Parathyroid adenoma (tissue), 2 donors: ENCODE results near the gene ARSD.
"Not testable (repeated sequence)": the region's sequence is repeated elsewhere in the genome, so short reads cannot be mapped to it uniquely, and the experiment has no call there.

Experiments
- H2AFZ ChIP-seq: fragments of 300-600 bp; sonication (generic); one replicate; pipeline ENCODE4 v1.7.0; 2017; ENCODE audit warnings: antibody characterized with exemption, mild to moderate bottlenecking
- H3K27ac ChIP-seq: fragments of 300-600 bp; sonication (generic); one replicate; pipeline ENCODE4 v1.7.0; 2017
- H3K27me3 ChIP-seq: fragments of 300-600 bp; sonication (generic); one replicate; pipeline ENCODE4 v1.7.0; 2017; ENCODE audit warnings: low read length; ENCODE audit not compliant: control insufficient read depth, insufficient read depth
- H3K36me3 ChIP-seq: fragments of 300-600 bp; sonication (generic); one replicate; pipeline ENCODE4 v1.7.0; 2017; ENCODE audit warnings: low read length; ENCODE audit not compliant: control insufficient read depth, insufficient read depth
- H3K4me1 ChIP-seq: fragments of 300-600 bp; sonication (generic); one replicate; pipeline ENCODE4 v1.7.0; 2017; ENCODE audit warnings: control low read depth
- H3K4me2 ChIP-seq: fragments of 300-600 bp; sonication (generic); one replicate; pipeline ENCODE4 v1.7.0; 2017; ENCODE audit warnings: low read length
- H3K4me3 ChIP-seq: fragments of 300-600 bp; sonication (generic); one replicate; pipeline ENCODE4 v1.7.0; 2017; ENCODE audit warnings: low read depth, low read length
- H3K79me2 ChIP-seq: fragments of 300-600 bp; sonication (generic); one replicate; pipeline ENCODE4 v1.7.0; 2017; ENCODE audit warnings: control low read depth
- H3K9ac ChIP-seq: fragments of 300-600 bp; sonication (generic); one replicate; pipeline ENCODE4 v1.7.0; 2017; ENCODE audit warnings: mild to moderate bottlenecking
- H3K9me3 ChIP-seq: fragments of 300-600 bp; sonication (generic); one replicate; pipeline ENCODE4 v1.7.0; 2017; ENCODE audit warnings: low read length; ENCODE audit not compliant: control insufficient read depth
- CTCF ChIP-seq: fragments of 300-600 bp; sonication (generic); IDR thresholded peaks from one replicate; pipeline ENCODE4 v1.7.0; 2017; ENCODE audit warnings: antibody characterized with exemption, mild to moderate bottlenecking
- donor health status: primary hyperparathyroidism.

ARSD gene

DNA sequence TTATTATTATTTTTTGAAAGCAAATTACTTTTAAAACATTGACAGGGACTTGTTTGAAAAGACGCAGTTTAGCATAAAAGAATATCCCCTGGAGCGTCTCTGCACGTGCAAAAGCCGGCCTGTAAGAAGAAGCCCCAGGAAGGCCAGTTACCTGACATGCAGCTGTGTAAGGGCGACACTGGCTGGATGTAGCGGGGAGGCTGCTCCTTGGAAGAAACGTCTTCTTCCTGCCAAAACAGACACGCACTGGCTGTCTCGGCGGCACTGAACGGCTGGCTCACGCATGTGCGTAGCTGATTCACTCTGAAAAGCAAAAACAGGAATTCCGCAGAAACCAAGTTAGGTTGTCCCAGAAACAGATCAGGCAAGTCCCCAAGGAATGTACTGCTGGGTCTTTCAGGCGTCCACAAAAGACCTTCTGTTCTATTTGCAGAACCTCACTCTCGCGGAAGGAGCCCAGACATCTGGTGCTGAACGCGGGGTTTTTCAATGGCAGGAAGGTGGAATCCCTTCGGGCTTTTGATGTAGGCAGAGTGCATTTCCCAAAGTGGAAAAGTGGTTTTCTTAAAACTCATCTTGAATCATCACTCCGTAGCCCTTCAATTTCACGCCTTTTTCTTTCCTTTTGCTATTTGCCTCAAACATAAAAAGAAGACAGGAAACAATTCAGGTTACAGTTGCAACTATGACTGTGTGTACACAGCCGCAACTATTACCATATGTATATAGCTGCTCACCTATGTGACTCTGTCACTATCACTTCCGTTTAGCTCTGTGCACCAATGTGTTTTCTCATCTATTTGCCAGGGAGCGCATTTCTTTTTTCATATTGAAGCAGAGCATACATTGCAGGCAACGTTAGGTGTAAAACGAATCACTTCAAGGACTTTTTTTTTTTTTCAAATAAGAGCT is 39.1 kb upstream of the ARSD start:
- H3K4me2 ChIP-seq = peak overlapping the region; percentile 40
- no peak overlapping the region for H3K9ac ChIP-seq
- no peak overlapping the region for H3K27ac ChIP-seq
- no peaks in the 10 kb centered on the region for H3K9me3 ChIP-seq
- H3K4me3 ChIP-seq = no peak overlapping the region
- no peaks in the 10 kb centered on the region for H3K4me1 ChIP-seq
- no peaks in the 10 kb centered on the region for H3K27me3 ChIP-seq
- H3K79me2 ChIP-seq = no peaks in the 10 kb centered on the region
- no peak overlapping the region for H2AFZ ChIP-seq
- no peak for TF ChIP-seq CTCF
- no peaks in the 10 kb centered on the region for H3K36me3 ChIP-seq

- no peak for TF ChIP-seq CTCF
- H3K9ac ChIP-seq = no peak overlapping the region
- no peaks in the 10 kb centered on the region for H3K79me2 ChIP-seq
- no peaks in the 10 kb centered on the region for H3K36me3 ChIP-seq
- H3K27ac ChIP-seq = no peak overlapping the region
- H3K4me3 ChIP-seq = no peak overlapping the region
- no peak overlapping the region for H3K4me2 ChIP-seq
- no peaks in the 10 kb centered on the region for H3K4me1 ChIP-seq
- H3K27me3 ChIP-seq = no peaks in the 10 kb centered on the region
- no peaks in the 10 kb centered on the region for H3K9me3 ChIP-seq
- H2AFZ ChIP-seq = no peak overlapping the region
Observed at GRCh38 chrX:2967584-2967983, 38.4 kb upstream of the ARSD start.

DNA sequence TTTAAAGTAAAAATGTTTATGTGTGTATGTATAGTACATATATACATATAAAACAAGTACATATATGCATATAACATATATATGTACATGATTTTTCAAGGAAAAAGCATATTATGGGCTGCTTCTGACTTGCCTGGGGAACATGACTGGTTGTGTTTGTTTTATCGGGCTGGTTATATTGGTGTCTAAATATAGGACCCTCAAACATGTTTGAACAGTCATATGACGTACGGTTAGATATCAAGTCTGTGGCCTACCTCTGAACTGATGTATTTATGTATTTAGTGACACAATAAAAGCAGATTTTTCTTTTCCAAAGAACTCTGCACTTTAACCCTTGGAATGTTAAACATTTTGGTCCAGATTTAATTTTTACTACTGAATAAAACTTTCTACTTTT is 37.9 kb upstream of the ARSD start:
- H3K9ac ChIP-seq = no peak overlapping the region
- H3K4me1 ChIP-seq = no peaks in the 10 kb centered on the region
- no peaks in the 10 kb centered on the region for H3K79me2 ChIP-seq
- H3K27me3 ChIP-seq = no peaks in the 10 kb centered on the region
- no peak for TF ChIP-seq CTCF
- H3K9me3 ChIP-seq = no peaks in the 10 kb centered on the region
- H3K27ac ChIP-seq = no peak overlapping the region
- no peak overlapping the region for H3K4me3 ChIP-seq
- no peak overlapping the region for H2AFZ ChIP-seq
- H3K4me2 ChIP-seq = no peak overlapping the region
- H3K36me3 ChIP-seq = no peaks in the 10 kb centered on the region

DNA sequence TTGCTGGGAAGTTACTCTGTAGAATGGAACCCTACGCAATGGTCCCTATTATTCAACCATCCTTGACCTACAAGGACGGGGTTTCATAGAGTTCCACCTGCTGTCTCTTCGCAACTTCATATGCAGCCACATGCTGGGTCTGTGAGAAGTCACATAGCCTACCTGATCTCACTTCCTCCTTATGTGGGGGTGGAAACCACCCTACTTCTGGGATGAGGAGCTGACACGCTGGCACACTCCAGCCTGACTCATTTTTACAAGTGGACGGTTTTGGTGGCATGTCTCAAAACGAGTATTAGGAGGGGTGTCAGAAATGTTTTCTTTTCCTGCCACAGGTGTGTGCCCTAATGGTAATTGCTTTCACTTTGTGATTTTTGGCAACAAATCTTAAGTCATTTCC is 36.8 kb upstream of the ARSD start:
- Histone ChIP-seq H3K4me2 (no peak overlapping the region), H3K36me3 (no peaks in the 10 kb centered on the region), H3K4me1 (no peaks in the 10 kb centered on the region), H3K79me2 (no peaks in the 10 kb centered on the region), H3K4me3 (no peak overlapping the region), H3K27me3 (no peaks in the 10 kb centered on the region), H2AFZ (no peak overlapping the region), H3K9me3 (no peaks in the 10 kb centered on the region), H3K9ac (no peak overlapping the region), H3K27ac (no peak overlapping the region)
- no peak for TF ChIP-seq CTCF

- not testable (repeated sequence) for H2AFZ ChIP-seq, H3K4me1 ChIP-seq, H3K27ac ChIP-seq, H3K9me3 ChIP-seq, H3K79me2 ChIP-seq, H3K4me2 ChIP-seq, H3K27me3 ChIP-seq, H3K9ac ChIP-seq, H3K36me3 ChIP-seq, H3K4me3 ChIP-seq
Observed at GRCh38 chrX:2963992-2964794, 35.1 kb upstream of the ARSD start.

DNA sequence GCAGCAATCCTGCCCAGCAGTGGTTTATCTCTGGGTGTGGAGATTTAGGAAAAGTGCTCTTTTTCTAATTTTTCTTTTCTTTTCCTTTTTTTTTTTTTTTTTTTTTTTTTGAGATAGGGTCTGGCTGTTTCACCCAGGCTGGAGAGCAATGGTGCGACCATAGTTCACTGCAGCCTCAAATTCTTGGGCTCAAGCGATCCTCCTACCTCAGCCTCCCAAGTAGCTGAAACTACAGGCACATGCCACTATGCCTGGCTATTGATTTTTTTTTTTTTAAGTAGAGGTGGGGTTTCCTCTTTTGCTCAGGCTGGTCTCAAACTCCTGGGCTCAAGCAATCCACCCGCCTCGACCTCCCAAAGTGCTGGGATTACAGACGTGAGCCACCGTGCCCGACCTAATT is 34.3 kb upstream of the ARSD start:
- H3K9ac ChIP-seq = not testable (repeated sequence)

More for the DNA sequence above, 34.3 kb upstream of the ARSD start:
- not testable (repeated sequence) for H3K4me3 ChIP-seq, H2AFZ ChIP-seq, H3K79me2 ChIP-seq, H3K27me3 ChIP-seq, H3K9me3 ChIP-seq, H3K27ac ChIP-seq, H3K4me1 ChIP-seq, H3K4me2 ChIP-seq, H3K36me3 ChIP-seq
